NCI-H2227 (cell line): ENCODE measurements around the gene PSMG1.

Experiments
- DNase-seq: peaks from one replicate; lab custom pipeline; 2025; ENCODE audit not compliant: unreplicated experiment; lab: John Stamatoyannopoulos, UW

The PSMG1 gene

GRCh38 chr21:39125752-39126485 is 57.3 kb downstream of the PSMG1 start:
- peak; percentile 69 for DNase-seq
